Endothelial cell of umbilical vein (primary cell): ENCODE measurements around the gene HUWE1.

Experiments used
- EZH2 ChIP-seq: IDR thresholded peaks from 2 replicates; pipeline ENCODE4 v1.6.1; 2012; ENCODE audit warnings: borderline replicate concordance, low read depth, mild to moderate bottlenecking, moderate library complexity, low read length, inconsistent platforms; ENCODE audit not compliant: severe bottlenecking
- POLR2A ChIP-seq: IDR thresholded peaks from 2 replicates; pipeline ENCODE4 v1.6.1; 2012; ENCODE audit warnings: low read depth, mild to moderate bottlenecking, control low read depth, low read length
- TF ChIP-seq, protein P1 (sequence below), 2 donors: IDR thresholded peaks; 1 replicate in 1 of 2; 2 replicates in 1 of 2; pipeline ENCODE4 v1.5.1; 2011; ENCODE audit warnings: low read length in 2 of 2, mild to moderate bottlenecking in 2 of 2, moderate library complexity in 2 of 2, control low read depth in 1 of 2, inconsistent platforms in 1 of 2, low read depth in 1 of 2; ENCODE audit not compliant: insufficient read depth in 1 of 2; ENCODE audit errors: extremely low read depth in 1 of 2
- TF ChIP-seq, protein P2 (sequence below): IDR thresholded peaks from 2 replicates; pipeline ENCODE4 v1.6.1; 2011; ENCODE audit not compliant: insufficient read depth, insufficient read length

DNA sequence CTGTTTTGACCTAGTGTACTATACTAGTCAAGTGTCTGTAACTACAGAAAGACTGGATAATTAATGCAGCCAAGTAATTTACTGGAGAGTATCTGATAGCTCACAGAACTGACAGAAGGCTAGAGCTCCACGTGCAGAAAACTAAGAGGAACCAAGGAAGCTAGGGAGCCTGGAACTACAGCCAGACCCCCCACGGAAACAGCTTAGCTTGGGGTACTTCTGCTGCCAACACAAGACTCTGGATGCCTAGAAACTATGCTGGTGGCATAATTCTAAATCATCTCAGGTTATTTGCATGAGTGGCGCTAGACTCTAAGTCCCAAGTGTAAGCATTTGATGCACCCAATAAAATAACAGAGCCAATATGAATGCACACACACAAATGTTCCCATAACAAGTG lies 26.5 kb downstream of the HUWE1 start:
- TF ChIP-seq POLR2A = no peak
- no peak for TF ChIP-seq EZH2
- TF ChIP-seq, protein P1, sequence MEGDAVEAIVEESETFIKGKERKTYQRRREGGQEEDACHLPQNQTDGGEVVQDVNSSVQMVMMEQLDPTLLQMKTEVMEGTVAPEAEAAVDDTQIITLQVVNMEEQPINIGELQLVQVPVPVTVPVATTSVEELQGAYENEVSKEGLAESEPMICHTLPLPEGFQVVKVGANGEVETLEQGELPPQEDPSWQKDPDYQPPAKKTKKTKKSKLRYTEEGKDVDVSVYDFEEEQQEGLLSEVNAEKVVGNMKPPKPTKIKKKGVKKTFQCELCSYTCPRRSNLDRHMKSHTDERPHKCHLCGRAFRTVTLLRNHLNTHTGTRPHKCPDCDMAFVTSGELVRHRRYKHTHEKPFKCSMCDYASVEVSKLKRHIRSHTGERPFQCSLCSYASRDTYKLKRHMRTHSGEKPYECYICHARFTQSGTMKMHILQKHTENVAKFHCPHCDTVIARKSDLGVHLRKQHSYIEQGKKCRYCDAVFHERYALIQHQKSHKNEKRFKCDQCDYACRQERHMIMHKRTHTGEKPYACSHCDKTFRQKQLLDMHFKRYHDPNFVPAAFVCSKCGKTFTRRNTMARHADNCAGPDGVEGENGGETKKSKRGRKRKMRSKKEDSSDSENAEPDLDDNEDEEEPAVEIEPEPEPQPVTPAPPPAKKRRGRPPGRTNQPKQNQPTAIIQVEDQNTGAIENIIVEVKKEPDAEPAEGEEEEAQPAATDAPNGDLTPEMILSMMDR (IDR thresholded peaks at IDR 0.05; ENCODE audit: extremely low read depth in 1 of 2, insufficient read depth in 1 of 2, low read depth in 1 of 2, low read length in 2 of 2) = no peak
- TF ChIP-seq, protein P2, sequence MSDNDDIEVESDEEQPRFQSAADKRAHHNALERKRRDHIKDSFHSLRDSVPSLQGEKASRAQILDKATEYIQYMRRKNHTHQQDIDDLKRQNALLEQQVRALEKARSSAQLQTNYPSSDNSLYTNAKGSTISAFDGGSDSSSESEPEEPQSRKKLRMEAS = no peak
